ENCODE measurements around the gene KIF4B.

KIF4B gene

GRCh38 chr5:155021842-155022241 lies 8.3 kb downstream of the KIF4B start:
- Histone ChIP-seq H3K4ac (ENCODE audit: low read length) (no peak overlapping the region), H3K4me1 (ENCODE audit: control insufficient read depth in 2 of 2, insufficient read depth in 1 of 2, low read depth in 1 of 2, low read length in 2 of 2) (no peaks in the 10 kb centered on the region), H3K18ac (ENCODE audit: low read length) (no peak overlapping the region), H3K14ac (ENCODE audit: low read length) (no peak overlapping the region), H3K36me3 (replicated peaks in 1 of 2; ENCODE audit: control insufficient read depth in 2 of 2, insufficient read depth in 2 of 2, low read length in 2 of 2) (no peaks in the 10 kb centered on the region), H3K27me3 (ENCODE audit: control insufficient read depth in 3 of 3, insufficient read depth in 3 of 3, low read depth in 1 of 3, low read length in 3 of 3) (peaks cover 0 to 3% (median 0%) of the 10 kb centered on the region in 3 experiments), H2BK120ac (ENCODE audit: low read depth, low read length) (no peak overlapping the region), H4K91ac (ENCODE audit: low read depth, low read length, poor library complexity) (no peak overlapping the region), H2BK12ac (ENCODE audit: low read length) (no peak overlapping the region), H3K9ac (ENCODE audit: low read depth, low read length, poor library complexity) (no peak overlapping the region), H4K8ac (ENCODE audit: low read depth, low read length) (no peak overlapping the region), H3K23ac (ENCODE audit: low read depth, low read length, poor library complexity) (no peak overlapping the region), H2AFZ (ENCODE audit: low read length) (no peak overlapping the region), H2BK15ac (ENCODE audit: low read length) (no peak overlapping the region), H3K4me3 (ENCODE audit: low read length in 2 of 2) (no peak overlapping the region), H2AK5ac (ENCODE audit: low read depth, low read length) (no peak overlapping the region), H3K79me1 (ENCODE audit: low read depth, low read length) (no peaks in the 10 kb centered on the region), H2BK5ac (ENCODE audit: low read length) (no peak overlapping the region), H3K9me3 (replicated peaks in 1 of 2; ENCODE audit: control insufficient read depth in 2 of 2, insufficient read depth in 1 of 2, low read depth in 1 of 2, low read length in 2 of 2) (no peaks in the 10 kb centered on the region), H3K27ac (replicated peaks; ENCODE audit: low read length) (no peak overlapping the region), H3K4me2 (ENCODE audit: insufficient read depth, low read length, poor library complexity, severe bottlenecking) (no peak overlapping the region)
- DNase-seq (ENCODE audit: low spot score): no peak
- no CpG with 5 or more reads among the region's 5 CpGs for WGBS, 2 donors (ENCODE audit: extremely low coverage in 2 of 2, insufficient read length in 2 of 2, insufficient replicate concordance in 1 of 2)

DNA sequence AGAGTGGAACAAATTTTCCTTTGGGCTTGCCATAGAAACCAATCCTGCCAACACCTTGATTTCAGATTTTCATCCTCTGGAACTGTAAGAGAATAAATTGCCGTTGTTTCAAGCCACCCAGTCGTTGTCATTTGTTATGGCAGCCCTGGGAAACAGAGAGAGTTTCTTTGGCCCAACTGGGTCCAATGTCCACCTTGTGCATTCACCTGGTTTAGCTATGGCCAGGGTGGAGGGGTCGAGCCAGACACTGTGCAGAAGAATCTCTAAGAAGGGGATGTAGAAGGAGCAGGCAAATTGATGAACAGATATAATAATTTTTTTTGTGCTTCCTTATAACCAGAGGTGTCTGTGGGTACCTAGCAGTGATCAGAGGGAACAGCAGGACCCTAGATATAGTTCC lies 9.8 kb downstream of the KIF4B start:
- Histone ChIP-seq H2BK12ac (ENCODE audit: low read length) (no peak overlapping the region), H3K27me3 (ENCODE audit: control insufficient read depth in 3 of 3, insufficient read depth in 3 of 3, low read depth in 1 of 3, low read length in 3 of 3) (peaks cover 0 to 3% (median 0%) of the 10 kb centered on the region in 3 experiments), H4K91ac (ENCODE audit: low read depth, low read length, poor library complexity) (no peak overlapping the region), H3K4ac (ENCODE audit: low read length) (no peak overlapping the region), H3K14ac (ENCODE audit: low read length) (no peak overlapping the region), H2AFZ (ENCODE audit: low read length) (no peak overlapping the region), H3K27ac (replicated peaks; ENCODE audit: low read length) (no peak overlapping the region), H3K36me3 (replicated peaks in 1 of 2; ENCODE audit: control insufficient read depth in 2 of 2, insufficient read depth in 2 of 2, low read length in 2 of 2) (no peaks in the 10 kb centered on the region), H4K8ac (ENCODE audit: low read depth, low read length) (no peak overlapping the region), H2BK15ac (ENCODE audit: low read length) (no peak overlapping the region), H2AK5ac (ENCODE audit: low read depth, low read length) (no peak overlapping the region), H2BK5ac (ENCODE audit: low read length) (no peak overlapping the region), H3K23ac (ENCODE audit: low read depth, low read length, poor library complexity) (no peak overlapping the region), H3K4me3 (ENCODE audit: low read length in 2 of 2) (no peak overlapping the region), H3K9ac (ENCODE audit: low read depth, low read length, poor library complexity) (no peak overlapping the region), H3K4me1 (ENCODE audit: control insufficient read depth in 2 of 2, insufficient read depth in 1 of 2, low read depth in 1 of 2, low read length in 2 of 2) (no peaks in the 10 kb centered on the region), H3K79me1 (ENCODE audit: low read depth, low read length) (no peaks in the 10 kb centered on the region), H3K4me2 (ENCODE audit: insufficient read depth, low read length, poor library complexity, severe bottlenecking) (no peak overlapping the region), H3K18ac (ENCODE audit: low read length) (no peak overlapping the region), H2BK120ac (ENCODE audit: low read depth, low read length) (no peak overlapping the region), H3K9me3 (replicated peaks in 1 of 2; ENCODE audit: control insufficient read depth in 2 of 2, insufficient read depth in 1 of 2, low read depth in 1 of 2, low read length in 2 of 2) (no peaks in the 10 kb centered on the region)
- WGBS, 2 donors (ENCODE audit: extremely low coverage in 2 of 2, insufficient read length in 2 of 2, insufficient replicate concordance in 1 of 2): no CpG with 5 or more reads among the region's 3 CpGs
- DNase-seq (ENCODE audit: low spot score): no peak

DNA sequence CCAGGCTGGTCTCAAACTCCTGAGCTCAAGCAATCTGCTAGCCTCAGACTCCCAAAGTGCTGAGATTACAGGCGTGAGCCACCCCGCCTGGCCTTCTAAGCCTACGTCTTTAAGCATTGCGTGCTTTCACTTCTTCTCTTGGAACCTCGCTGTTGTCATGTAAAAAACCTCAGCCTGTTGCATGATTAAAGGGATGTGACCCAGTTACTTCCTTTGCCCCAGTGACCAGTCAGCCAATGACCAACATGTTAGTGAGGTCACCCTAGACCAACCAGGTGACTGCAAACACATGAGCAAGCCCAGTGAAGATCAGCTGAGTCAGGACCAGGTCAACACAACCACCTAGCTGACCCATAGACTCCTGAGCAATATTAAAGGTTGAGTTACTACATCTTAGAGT lies 10.5 kb downstream of the KIF4B start:
- DNase-seq (ENCODE audit: low spot score): no peak
- H2BK5ac ChIP-seq (ENCODE audit: low read length): no peak overlapping the region
- peaks cover 0 to 3% (median 0%) of the 10 kb centered on the region in 3 experiments for H3K27me3 ChIP-seq (ENCODE audit: control insufficient read depth in 3 of 3, insufficient read depth in 3 of 3, low read depth in 1 of 3, low read length in 3 of 3)
- H3K4me2 ChIP-seq (ENCODE audit: insufficient read depth, low read length, poor library complexity, severe bottlenecking): no peak overlapping the region
- no peak overlapping the region for H3K4me3 ChIP-seq (ENCODE audit: low read length in 2 of 2)
- no CpG with 5 or more reads among the region's 5 CpGs for WGBS, 2 donors (ENCODE audit: extremely low coverage in 2 of 2, insufficient read length in 2 of 2, insufficient replicate concordance in 1 of 2)
- no peaks in the 10 kb centered on the region for H3K36me3 ChIP-seq (replicated peaks in 1 of 2; ENCODE audit: control insufficient read depth in 2 of 2, insufficient read depth in 2 of 2, low read length in 2 of 2)
- H2BK12ac ChIP-seq (ENCODE audit: low read length): no peak overlapping the region
- no peak overlapping the region for H2BK120ac ChIP-seq (ENCODE audit: low read depth, low read length)
- H3K9ac ChIP-seq (ENCODE audit: low read depth, low read length, poor library complexity): no peak overlapping the region
- no peak overlapping the region for H3K4ac ChIP-seq (ENCODE audit: low read length)
- H3K9me3 ChIP-seq (replicated peaks in 1 of 2; ENCODE audit: control insufficient read depth in 2 of 2, insufficient read depth in 1 of 2, low read depth in 1 of 2, low read length in 2 of 2): no peaks in the 10 kb centered on the region
- H2BK15ac ChIP-seq (ENCODE audit: low read length): no peak overlapping the region
- H3K23ac ChIP-seq (ENCODE audit: low read depth, low read length, poor library complexity): no peak overlapping the region
- no peak overlapping the region for H3K27ac ChIP-seq (replicated peaks; ENCODE audit: low read length)
- no peak overlapping the region for H4K91ac ChIP-seq (ENCODE audit: low read depth, low read length, poor library complexity)
- no peak overlapping the region for H2AFZ ChIP-seq (ENCODE audit: low read length)
- no peak overlapping the region for H3K14ac ChIP-seq (ENCODE audit: low read length)
- no peak overlapping the region for H2AK5ac ChIP-seq (ENCODE audit: low read depth, low read length)
- no peaks in the 10 kb centered on the region for H3K79me1 ChIP-seq (ENCODE audit: low read depth, low read length)
- no peak overlapping the region for H4K8ac ChIP-seq (ENCODE audit: low read depth, low read length)
- H3K18ac ChIP-seq (ENCODE audit: low read length): no peak overlapping the region
- H3K4me1 ChIP-seq (ENCODE audit: control insufficient read depth in 2 of 2, insufficient read depth in 1 of 2, low read depth in 1 of 2, low read length in 2 of 2): no peaks in the 10 kb centered on the region

- Histone ChIP-seq H4K91ac (ENCODE audit: low read depth, low read length, poor library complexity) (no peak overlapping the region), H3K4me3 (ENCODE audit: low read length in 2 of 2) (no peak overlapping the region), H2BK15ac (ENCODE audit: low read length) (no peak overlapping the region), H3K14ac (ENCODE audit: low read length) (no peak overlapping the region), H2AFZ (ENCODE audit: low read length) (no peak overlapping the region), H4K8ac (ENCODE audit: low read depth, low read length) (no peak overlapping the region), H2AK5ac (ENCODE audit: low read depth, low read length) (no peak overlapping the region), H3K9ac (ENCODE audit: low read depth, low read length, poor library complexity) (no peak overlapping the region), H3K36me3 (replicated peaks in 1 of 2; ENCODE audit: control insufficient read depth in 2 of 2, insufficient read depth in 2 of 2, low read length in 2 of 2) (no peaks in the 10 kb centered on the region), H3K4me2 (ENCODE audit: insufficient read depth, low read length, poor library complexity, severe bottlenecking) (no peak overlapping the region), H3K4ac (ENCODE audit: low read length) (no peak overlapping the region), H3K27ac (replicated peaks; ENCODE audit: low read length) (no peak overlapping the region), H2BK120ac (ENCODE audit: low read depth, low read length) (no peak overlapping the region), H3K23ac (ENCODE audit: low read depth, low read length, poor library complexity) (no peak overlapping the region), H3K18ac (ENCODE audit: low read length) (no peak overlapping the region), H2BK5ac (ENCODE audit: low read length) (no peak overlapping the region), H2BK12ac (ENCODE audit: low read length) (no peak overlapping the region), H3K4me1 (ENCODE audit: control insufficient read depth in 2 of 2, insufficient read depth in 1 of 2, low read depth in 1 of 2, low read length in 2 of 2) (no peaks in the 10 kb centered on the region), H3K27me3 (ENCODE audit: control insufficient read depth in 3 of 3, insufficient read depth in 3 of 3, low read depth in 1 of 3, low read length in 3 of 3) (peaks cover 0 to 3% (median 0%) of the 10 kb centered on the region in 3 experiments), H3K79me1 (ENCODE audit: low read depth, low read length) (no peaks in the 10 kb centered on the region), H3K9me3 (replicated peaks in 1 of 2; ENCODE audit: control insufficient read depth in 2 of 2, insufficient read depth in 1 of 2, low read depth in 1 of 2, low read length in 2 of 2) (no peaks in the 10 kb centered on the region)
- DNase-seq (ENCODE audit: low spot score): no peak
- WGBS, 2 donors (ENCODE audit: extremely low coverage in 2 of 2, insufficient read length in 2 of 2, insufficient replicate concordance in 1 of 2): no CpG with 5 or more reads among the region's 2 CpGs
Measured at GRCh38 chr5:155025895-155026294, 12.3 kb downstream of the KIF4B start.

Measured in neuronal stem cell (in vitro differentiated cells).